ENCODE data around the gene POU3F1.

Gene POU3F1

GRCh38 chr1:38009088-38009840 lies 37.3 kb downstream of the POU3F1 start:
- in situ Hi-C loops (cut with HindIII; ENCODE audit: low sequenced_read_pairs): no loop called here

- in situ Hi-C loops (cut with HindIII; ENCODE audit: low sequenced_read_pairs): no loop called here
These were observed 40.4 kb downstream of the POU3F1 start for GRCh38 chr1:38006008-38006828.

GRCh38 chr1:38005195-38006007 lies 41.2 kb downstream of the POU3F1 start, which contains the start of gene FHL3:
TSS of gene FHL3 (minus strand) at chr1:38005514. CDS start at chr1:37999412, 6,102 bp downstream.
- in situ Hi-C loops (cut with HindIII; ENCODE audit: low sequenced_read_pairs): no loop called here

- in situ Hi-C loops (cut with HindIII; ENCODE audit: low sequenced_read_pairs): no loop called here
These were observed 42.1 kb downstream of the POU3F1 start for GRCh38 chr1:38004284-38005108.

GRCh38 chr1:38003261-38004250 lies 43.0 kb downstream of the POU3F1 start:
- in situ Hi-C loops (cut with HindIII; ENCODE audit: low sequenced_read_pairs): no loop called here

- in situ Hi-C loops (cut with HindIII; ENCODE audit: low sequenced_read_pairs): no loop called here
These were observed 45.8 kb downstream of the POU3F1 start for GRCh38 chr1:38000529-38001455.

- in situ Hi-C loops (cut with HindIII; ENCODE audit: low sequenced_read_pairs): no loop called here
These were observed 46.4 kb downstream of the POU3F1 start for GRCh38 chr1:38000233-38000528.

- in situ Hi-C loops (cut with HindIII; ENCODE audit: low sequenced_read_pairs): no loop called here
These were observed 47.0 kb downstream of the POU3F1 start for GRCh38 chr1:37999430-38000232.

GRCh38 chr1:37998913-37999429 lies 47.6 kb downstream of the POU3F1 start:
- in situ Hi-C loops (cut with HindIII; ENCODE audit: low sequenced_read_pairs): no loop called here

- in situ Hi-C loops (cut with HindIII; ENCODE audit: low sequenced_read_pairs): no loop called here
These were observed 48.3 kb downstream of the POU3F1 start for GRCh38 chr1:37998089-37998808.

GRCh38 chr1:37997256-37998088 lies 49.1 kb downstream of the POU3F1 start:
- in situ Hi-C loops (cut with HindIII; ENCODE audit: low sequenced_read_pairs): no loop called here

GRCh38 chr1:37995751-37996345 lies 50.7 kb downstream of the POU3F1 start:
- in situ Hi-C loops (cut with HindIII; ENCODE audit: low sequenced_read_pairs): no loop called here

- in situ Hi-C loops (cut with HindIII; ENCODE audit: low sequenced_read_pairs): no loop called here
These were observed 51.6 kb downstream of the POU3F1 start for GRCh38 chr1:37994886-37995566.

All from DLD1 (cell line).